Measurements from ENCODE around the gene HOXC12. TPM values are rescaled to one million over a fixed set of nuclear protein-coding genes. Genes with fewer than 3 reads are reported as not detected.

Gene HOXC12
- total RNA-seq: not detected

DNA sequence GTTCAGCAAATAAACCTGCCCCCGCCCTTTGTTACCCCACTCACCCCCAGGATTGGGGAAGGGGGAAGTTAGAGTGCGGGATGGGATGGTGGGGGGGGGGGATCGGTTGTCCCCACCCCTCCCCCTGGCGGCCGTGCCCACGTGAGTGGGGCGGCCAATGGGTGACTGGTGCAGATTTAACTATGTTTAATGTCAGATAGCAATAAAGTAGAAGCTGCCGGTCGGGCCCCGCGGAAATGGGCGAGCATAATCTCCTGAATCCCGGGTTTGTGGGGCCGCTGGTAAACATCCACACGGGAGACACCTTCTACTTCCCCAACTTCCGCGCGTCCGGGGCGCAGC lies at the start of gene HOXC12:
HOXC12 (plus strand) TSS at position 210 of the 342 bp plus-strand sequence; CDS start at position 237, 27 bp downstream.
- CTCF ChIA-PET: interaction anchor here (1.2 kb wide), 1 partner anchor 21 kb away, joined by 3 read pairs; no protein-coding TSS in a partner anchor
- H3K4me1 Mint-ChIP-seq (ENCODE audit: low read depth): peaks cover 40% of the 10 kb centered on the region
- no peak for DNase-seq
- no peaks in the 10 kb centered on the region for H3K9me3 Mint-ChIP-seq
- H3K27ac Mint-ChIP-seq: no peak within 1 kb of the TSS
- H3K27me3 Mint-ChIP-seq (ENCODE audit: low read depth): peaks cover 88% of the 10 kb centered on the region
- no peaks in the 10 kb centered on the region for H3K36me3 Mint-ChIP-seq (ENCODE audit: low read depth)
- no peak within 1 kb of the TSS for H3K4me3 Mint-ChIP-seq
- intact Hi-C loops (cut with micrococcal nuclease): loop anchor here (5.0 kb wide), 3 partner anchors 33 to 98 kb away; partner anchors contain the start of genes HOXC10 and HOXC4

- Mint-ChIP-seq H3K27me3 (ENCODE audit: low read depth) (peaks cover 24% of the 10 kb centered on the region), H3K9me3 (no peaks in the 10 kb centered on the region), H3K36me3 (ENCODE audit: low read depth) (no peaks in the 10 kb centered on the region), H3K4me1 (ENCODE audit: low read depth) (no peaks in the 10 kb centered on the region), H3K4me3 (no peak overlapping the region), H3K27ac (no peak overlapping the region)
- CTCF ChIA-PET: no interaction called here
- intact Hi-C loops (cut with micrococcal nuclease): no loop called here
- DNase-seq: no peak
These were observed 47.6 kb upstream of the HOXC12 start for GRCh38 chr12:53907103-53907502.

DNA sequence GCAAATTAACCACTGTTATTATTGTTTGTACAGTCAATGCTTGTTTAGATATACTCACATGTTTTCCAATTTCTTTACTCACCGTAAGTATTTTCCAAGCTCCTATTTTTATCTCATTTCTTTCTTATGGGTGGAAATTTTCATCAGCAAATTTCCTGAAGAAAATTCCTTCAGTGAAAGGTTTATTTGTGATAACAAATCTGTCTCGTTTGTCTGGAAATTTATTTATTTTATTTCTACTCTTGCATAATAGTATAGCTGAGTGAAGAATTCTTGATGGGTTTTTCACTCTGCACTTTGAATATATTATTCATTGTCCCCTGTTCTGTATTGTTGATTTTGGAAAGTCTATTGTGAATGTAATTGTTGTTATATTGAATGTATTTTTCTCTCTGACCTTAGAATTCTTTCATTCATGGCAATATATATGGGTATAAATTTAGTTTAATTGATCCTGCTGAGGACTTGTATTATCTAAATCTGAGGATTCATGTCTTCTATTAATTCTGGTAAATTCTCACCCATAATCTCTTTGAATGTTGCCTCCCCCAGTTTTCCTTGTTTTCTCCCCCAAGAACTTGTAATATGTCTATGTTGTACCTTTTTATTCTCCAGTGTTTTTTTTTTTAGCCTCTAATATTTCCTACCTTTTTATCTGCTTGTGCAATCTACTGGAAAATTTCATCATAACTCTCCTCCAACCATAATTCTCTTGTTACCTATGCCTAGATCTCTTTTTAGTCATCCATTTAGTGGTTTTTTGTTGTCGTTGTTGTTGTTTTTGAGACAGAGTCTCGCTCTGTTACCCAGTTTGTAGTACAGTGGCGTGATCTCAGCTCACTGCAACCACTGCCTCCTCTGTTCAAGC lies 37.7 kb upstream of the HOXC12 start:
- no peak for DNase-seq
- Mint-ChIP-seq H3K36me3 (ENCODE audit: low read depth) (no peaks in the 10 kb centered on the region), H3K9me3 (no peaks in the 10 kb centered on the region), H3K27ac (no peak overlapping the region), H3K27me3 (ENCODE audit: low read depth) (peaks cover 48% of the 10 kb centered on the region), H3K4me3 (no peak overlapping the region), H3K4me1 (ENCODE audit: low read depth) (no peaks in the 10 kb centered on the region)
- intact Hi-C loops (cut with micrococcal nuclease): no loop called here
- CTCF ChIA-PET: no interaction called here

GRCh38 chr12:53924521-53925405 lies 29.9 kb upstream of the HOXC12 start:
- Mint-ChIP-seq H3K9me3 (no peaks in the 10 kb centered on the region), H3K4me1 (ENCODE audit: low read depth) (peaks cover 3% of the 10 kb centered on the region), H3K27me3 (ENCODE audit: low read depth) (peaks cover 74% of the 10 kb centered on the region), H3K27ac (no peak overlapping the region), H3K36me3 (ENCODE audit: low read depth) (no peaks in the 10 kb centered on the region), H3K4me3 (no peak overlapping the region)
- CTCF ChIA-PET: interaction anchor here (1.8 kb wide), 1 partner anchor 13 kb away, joined by 3 read pairs; the partner anchor contains the start of gene HOXC13
- DNase-seq: no peak
- intact Hi-C loops (cut with micrococcal nuclease): no loop called here

- H3K9me3 Mint-ChIP-seq: no peaks in the 10 kb centered on the region
These were observed 27.3 kb upstream of the HOXC12 start for GRCh38 chr12:53927220-53928029.

DNA sequence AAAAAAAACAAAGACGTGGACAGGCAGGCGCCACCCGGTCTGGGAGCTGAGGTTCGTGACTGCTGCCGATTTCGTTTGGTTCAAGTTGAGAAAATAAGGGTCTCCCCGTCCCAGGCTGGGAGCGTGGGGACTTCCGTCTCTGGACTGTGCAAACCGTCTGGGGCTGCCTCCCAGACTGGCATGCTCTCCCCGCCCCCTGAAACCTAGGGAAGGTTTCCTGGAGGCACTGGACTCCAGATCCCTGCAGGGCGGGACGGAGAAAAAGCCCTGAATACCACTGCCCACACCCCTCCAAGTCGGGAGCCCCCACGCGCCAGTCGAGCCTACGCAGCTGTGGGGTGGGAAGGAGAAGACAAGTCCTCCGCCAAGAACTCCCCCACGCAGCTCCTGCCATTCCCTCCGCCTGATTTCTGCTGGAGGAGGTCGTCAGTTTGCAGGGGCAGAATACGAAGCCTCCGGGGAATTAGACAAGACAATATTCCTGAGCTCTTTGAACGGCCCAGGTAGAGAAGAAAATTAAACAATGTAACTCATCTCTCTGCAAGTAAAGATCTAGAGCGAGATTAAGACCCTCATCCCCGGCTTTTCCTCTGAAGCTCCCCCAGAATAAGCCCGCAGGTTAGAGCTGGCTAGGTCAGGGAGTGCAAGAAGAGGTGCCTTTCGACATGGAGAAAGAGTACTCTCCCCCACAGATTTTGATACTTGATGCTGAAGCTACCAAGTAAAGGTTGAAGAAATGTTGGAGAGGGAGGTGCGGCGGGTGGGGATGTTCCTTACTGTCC lies 26.5 kb upstream of the HOXC12 start:
- CTCF ChIA-PET: interaction anchor here (1.1 kb wide), 1 partner anchor 57 kb away, joined by 3 read pairs; the partner anchor contains the start of gene HOXC10
- intact Hi-C loops (cut with micrococcal nuclease): no loop called here
- H3K4me3 Mint-ChIP-seq: no peak overlapping the region
- peaks cover 79% of the 10 kb centered on the region for H3K27me3 Mint-ChIP-seq (ENCODE audit: low read depth)
- DNase-seq: no peak
- H3K36me3 Mint-ChIP-seq (ENCODE audit: low read depth): no peaks in the 10 kb centered on the region
- H3K9me3 Mint-ChIP-seq: no peaks in the 10 kb centered on the region
- no peak overlapping the region for H3K27ac Mint-ChIP-seq
- H3K4me1 Mint-ChIP-seq (ENCODE audit: low read depth): peaks cover 3% of the 10 kb centered on the region

More at GRCh38 chr12:53927220-53928029, 27.3 kb upstream of the HOXC12 start:
- Mint-ChIP-seq H3K27ac (no peak overlapping the region), H3K36me3 (ENCODE audit: low read depth) (no peaks in the 10 kb centered on the region), H3K4me3 (no peak overlapping the region), H3K27me3 (ENCODE audit: low read depth) (peaks cover 79% of the 10 kb centered on the region), H3K4me1 (ENCODE audit: low read depth) (peaks cover 3% of the 10 kb centered on the region)
- CTCF ChIA-PET: no interaction called here
- DNase-seq: no peak
- intact Hi-C loops (cut with micrococcal nuclease): no loop called here

DNA sequence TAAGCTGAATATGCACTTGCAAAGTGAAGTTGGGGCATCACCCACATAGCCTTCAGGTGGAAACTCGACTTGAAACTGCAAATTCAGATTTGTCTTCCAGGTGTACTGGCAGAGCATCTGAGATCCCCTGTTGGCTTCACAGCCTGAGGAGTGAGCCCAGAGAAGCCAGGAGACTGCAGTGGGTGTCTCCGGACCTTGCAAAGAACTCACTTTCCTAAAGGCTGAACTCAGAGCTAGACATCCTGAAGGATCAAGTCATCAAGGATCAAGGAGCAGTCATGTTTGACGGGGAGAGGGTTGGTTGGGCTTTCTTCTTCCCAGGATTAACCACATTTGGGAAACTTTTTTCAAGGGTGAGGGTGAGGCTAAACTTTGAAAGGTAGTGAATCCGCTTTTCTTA lies 25.2 kb upstream of the HOXC12 start:
- Mint-ChIP-seq H3K4me1 (ENCODE audit: low read depth) (peaks cover 3% of the 10 kb centered on the region), H3K27ac (no peak overlapping the region), H3K36me3 (ENCODE audit: low read depth) (no peaks in the 10 kb centered on the region), H3K9me3 (no peaks in the 10 kb centered on the region), H3K27me3 (ENCODE audit: low read depth) (peaks cover 83% of the 10 kb centered on the region), H3K4me3 (no peak overlapping the region)
- CTCF ChIA-PET: no interaction called here
- intact Hi-C loops (cut with micrococcal nuclease): no loop called here
- DNase-seq: no peak

- Mint-ChIP-seq H3K4me1 (ENCODE audit: low read depth) (peaks cover 7% of the 10 kb centered on the region), H3K27me3 (ENCODE audit: low read depth) (peaks cover 88% of the 10 kb centered on the region), H3K36me3 (ENCODE audit: low read depth) (no peaks in the 10 kb centered on the region), H3K4me3 (no peak overlapping the region), H3K9me3 (no peaks in the 10 kb centered on the region), H3K27ac (no peak overlapping the region)
- intact Hi-C loops (cut with micrococcal nuclease): loop anchor here (5.0 kb wide), 1 partner anchor 37 kb away; no protein-coding TSS in a partner anchor
- CTCF ChIA-PET: no interaction called here
- DNase-seq: no peak
These were observed 24.0 kb upstream of the HOXC12 start for GRCh38 chr12:53930591-53931255.

GRCh38 chr12:53931844-53932581 lies 22.7 kb upstream of the HOXC12 start:
- Mint-ChIP-seq H3K36me3 (ENCODE audit: low read depth) (no peaks in the 10 kb centered on the region), H3K4me3 (no peak overlapping the region), H3K27me3 (ENCODE audit: low read depth) (peaks cover 87% of the 10 kb centered on the region), H3K27ac (no peak overlapping the region), H3K9me3 (no peaks in the 10 kb centered on the region), H3K4me1 (ENCODE audit: low read depth) (peaks cover 11% of the 10 kb centered on the region)
- CTCF ChIA-PET: no interaction called here
- DNase-seq: no peak
- intact Hi-C loops (cut with micrococcal nuclease): loop anchor here (5.0 kb wide), 1 partner anchor 35 kb away; no protein-coding TSS in a partner anchor

- no peak overlapping the region for H3K27ac Mint-ChIP-seq
- CTCF ChIA-PET: no interaction called here
- H3K4me1 Mint-ChIP-seq (ENCODE audit: low read depth): peaks cover 11% of the 10 kb centered on the region
- no peaks in the 10 kb centered on the region for H3K36me3 Mint-ChIP-seq (ENCODE audit: low read depth)
- H3K9me3 Mint-ChIP-seq: no peaks in the 10 kb centered on the region
- DNase-seq: no peak
- H3K27me3 Mint-ChIP-seq (ENCODE audit: low read depth): peaks cover 88% of the 10 kb centered on the region
- intact Hi-C loops (cut with micrococcal nuclease): loop anchor here (5.0 kb wide), 1 partner anchor 34 kb away; no protein-coding TSS in a partner anchor
- H3K4me3 Mint-ChIP-seq: no peak overlapping the region
These were observed 21.8 kb upstream of the HOXC12 start for GRCh38 chr12:53932915-53933314.
